D721Med (cell line): Measurements from ENCODE around the gene VKORC1.
"Not testable (repeated sequence)": the region's sequence is repeated elsewhere in the genome, so short reads cannot be mapped to it uniquely, and the experiment has no call there.

ENCODE experiments used
- DNase-seq: peaks from one replicate; pipeline ENCODE4 v3.0.0; 2011; ENCODE audit warnings: low spot score; ENCODE audit not compliant: insufficient read length
- FAIRE-seq: peaks from 2 replicates; lab custom pipeline; 2011; peaks lifted over from hg19 to GRCh38; lab: Jason Lieb, UNC
- CTCF ChIP-seq: IDR thresholded peaks from 2 replicates; pipeline ENCODE4 v1.5.1; 2012; ENCODE audit warnings: mild to moderate bottlenecking, control low read depth; ENCODE audit not compliant: insufficient read depth; ENCODE audit errors: missing control alignments

VKORC1 gene

GRCh38 chr16:31138621-31139578, 44.3 kb upstream of the VKORC1 start:
- DNase-seq (no peak), FAIRE-seq (no peak)
- TF ChIP-seq CTCF = no peak

GRCh38 chr16:31136822-31137499, 42.4 kb upstream of the VKORC1 start:
- not testable (repeated sequence) for DNase-seq, FAIRE-seq

GRCh38 chr16:31136287-31136662, 41.7 kb upstream of the VKORC1 start:
- no peak for FAIRE-seq
- no peak for TF ChIP-seq CTCF
- no peak for DNase-seq

- FAIRE-seq = no peak
- DNase-seq = no peak
- no peak for TF ChIP-seq CTCF
Observed at GRCh38 chr16:31135535-31136286, 41.1 kb upstream of the VKORC1 start, which contains the start of gene PRSS8. Gene PRSS8 (minus strand): TSS chr16:31135727. CDS start chr16:31135498, 229 bp downstream.

- no peak for TF ChIP-seq CTCF
- FAIRE-seq (no peak), DNase-seq (no peak)
Observed at GRCh38 chr16:31134625-31135534, 40.3 kb upstream of the VKORC1 start.

GRCh38 chr16:31134091-31134571, 39.5 kb upstream of the VKORC1 start:
- no peak for TF ChIP-seq CTCF
- FAIRE-seq (no peak), DNase-seq (no peak)
